ENCODE data around the gene IER5.

The IER5 gene

DNA sequence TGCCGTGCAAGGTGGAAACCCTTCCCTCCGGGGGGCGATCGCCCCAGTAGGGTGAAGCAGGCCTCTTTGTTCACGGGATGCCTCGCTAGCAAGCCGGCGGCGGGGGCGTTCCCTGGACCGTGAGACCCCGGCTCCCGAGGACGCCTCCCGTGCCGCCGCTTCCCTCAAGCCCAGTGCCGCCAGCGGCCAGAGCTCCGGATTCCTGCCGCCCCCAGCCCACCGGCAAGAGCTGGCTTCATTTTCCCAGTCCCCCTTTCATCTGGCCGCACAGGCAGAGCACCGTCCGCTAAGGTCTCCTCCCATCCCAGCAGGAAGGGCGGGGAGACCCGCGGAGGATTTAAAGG, 16.3 kb downstream of the IER5 start (continued):
- TF ChIP-seq, protein P1, sequence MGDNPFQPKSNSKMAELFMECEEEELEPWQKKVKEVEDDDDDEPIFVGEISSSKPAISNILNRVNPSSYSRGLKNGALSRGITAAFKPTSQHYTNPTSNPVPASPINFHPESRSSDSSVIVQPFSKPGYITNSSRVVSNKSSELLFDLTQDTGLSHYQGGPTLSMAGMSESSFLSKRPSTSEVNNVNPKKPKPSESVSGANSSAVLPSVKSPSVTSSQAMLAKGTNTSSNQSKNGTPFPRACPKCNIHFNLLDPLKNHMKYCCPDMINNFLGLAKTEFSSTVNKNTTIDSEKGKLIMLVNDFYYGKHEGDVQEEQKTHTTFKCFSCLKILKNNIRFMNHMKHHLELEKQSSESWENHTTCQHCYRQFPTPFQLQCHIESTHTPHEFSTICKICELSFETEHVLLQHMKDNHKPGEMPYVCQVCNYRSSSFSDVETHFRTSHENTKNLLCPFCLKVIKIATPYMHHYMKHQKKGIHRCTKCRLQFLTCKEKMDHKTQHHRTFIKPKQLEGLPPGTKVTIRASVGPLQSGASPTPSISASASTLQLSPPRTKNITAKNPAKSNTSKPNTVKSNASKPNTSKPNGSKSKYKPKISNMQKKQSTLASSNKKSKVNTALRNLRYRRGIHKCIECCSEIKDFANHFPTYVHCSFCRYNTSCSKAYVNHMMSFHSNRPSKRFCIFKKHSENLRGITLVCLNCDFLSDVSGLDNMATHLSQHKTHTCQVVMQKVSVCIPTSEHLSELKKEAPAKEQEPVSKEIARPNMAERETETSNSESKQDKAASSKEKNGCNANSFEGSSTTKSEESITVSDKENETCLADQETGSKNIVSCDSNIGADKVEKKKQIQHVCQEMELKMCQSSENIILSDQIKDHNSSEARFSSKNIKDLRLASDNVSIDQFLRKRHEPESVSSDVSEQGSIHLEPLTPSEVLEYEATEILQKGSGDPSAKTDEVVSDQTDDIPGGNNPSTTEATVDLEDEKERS (tag by site-specific recombination; IDR thresholded peaks at IDR 0.05), result no peak
- TF ChIP-seq, protein P2, sequence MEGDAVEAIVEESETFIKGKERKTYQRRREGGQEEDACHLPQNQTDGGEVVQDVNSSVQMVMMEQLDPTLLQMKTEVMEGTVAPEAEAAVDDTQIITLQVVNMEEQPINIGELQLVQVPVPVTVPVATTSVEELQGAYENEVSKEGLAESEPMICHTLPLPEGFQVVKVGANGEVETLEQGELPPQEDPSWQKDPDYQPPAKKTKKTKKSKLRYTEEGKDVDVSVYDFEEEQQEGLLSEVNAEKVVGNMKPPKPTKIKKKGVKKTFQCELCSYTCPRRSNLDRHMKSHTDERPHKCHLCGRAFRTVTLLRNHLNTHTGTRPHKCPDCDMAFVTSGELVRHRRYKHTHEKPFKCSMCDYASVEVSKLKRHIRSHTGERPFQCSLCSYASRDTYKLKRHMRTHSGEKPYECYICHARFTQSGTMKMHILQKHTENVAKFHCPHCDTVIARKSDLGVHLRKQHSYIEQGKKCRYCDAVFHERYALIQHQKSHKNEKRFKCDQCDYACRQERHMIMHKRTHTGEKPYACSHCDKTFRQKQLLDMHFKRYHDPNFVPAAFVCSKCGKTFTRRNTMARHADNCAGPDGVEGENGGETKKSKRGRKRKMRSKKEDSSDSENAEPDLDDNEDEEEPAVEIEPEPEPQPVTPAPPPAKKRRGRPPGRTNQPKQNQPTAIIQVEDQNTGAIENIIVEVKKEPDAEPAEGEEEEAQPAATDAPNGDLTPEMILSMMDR (tag by site-specific recombination; IDR thresholded peaks at IDR 0.05), result no peak; the same call in 1 of the 2 replicates
- TF ChIP-seq, protein P3, sequence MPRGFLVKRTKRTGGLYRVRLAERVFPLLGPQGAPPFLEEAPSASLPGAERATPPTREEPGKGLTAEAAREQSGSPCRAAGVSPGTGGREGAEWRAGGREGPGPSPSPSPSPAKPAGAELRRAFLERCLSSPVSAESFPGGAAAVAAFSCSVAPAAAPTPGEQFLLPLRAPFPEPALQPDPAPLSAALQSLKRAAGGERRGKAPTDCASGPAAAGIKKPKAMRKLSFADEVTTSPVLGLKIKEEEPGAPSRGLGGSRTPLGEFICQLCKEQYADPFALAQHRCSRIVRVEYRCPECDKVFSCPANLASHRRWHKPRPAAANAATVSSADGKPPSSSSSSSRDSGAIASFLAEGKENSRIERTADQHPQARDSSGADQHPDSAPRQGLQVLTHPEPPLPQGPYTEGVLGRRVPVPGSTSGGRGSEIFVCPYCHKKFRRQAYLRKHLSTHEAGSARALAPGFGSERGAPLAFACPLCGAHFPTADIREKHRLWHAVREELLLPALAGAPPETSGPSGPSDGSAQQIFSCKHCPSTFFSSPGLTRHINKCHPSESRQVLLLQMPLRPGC (tag by site-specific recombination; IDR thresholded peaks at IDR 0.05), result no peak
- TF ChIP-seq ZNF114 (tag by site-specific recombination; IDR thresholded peaks at IDR 0.05) (no peak), ZNF610 (tag by site-specific recombination; IDR thresholded peaks at IDR 0.05; ENCODE audit: borderline replicate concordance) (no peak), BCL11A (tag by site-specific recombination; IDR thresholded peaks at IDR 0.05; ENCODE audit: low read depth) (no peak), ZNF791 (tag by site-specific recombination; IDR thresholded peaks at IDR 0.05) (no peak), ZNF266 (tag by site-specific recombination; IDR thresholded peaks at IDR 0.05; ENCODE audit: low read depth) (no peak), ZNF16 (tag by site-specific recombination; IDR thresholded peaks at IDR 0.05; ENCODE audit: low read depth) (no peak), ZNF670 (tag by site-specific recombination; IDR thresholded peaks at IDR 0.05; ENCODE audit: low read depth) (no peak), KLF1 (tag by site-specific recombination; IDR thresholded peaks at IDR 0.05) (peak; percentile 88), ZNF76 (tag by site-specific recombination; IDR thresholded peaks at IDR 0.05; ENCODE audit: borderline replicate concordance, low read depth) (peak; percentile 30; the same call in 1 of the 2 replicates), ZNF768 (tag by site-specific recombination; IDR thresholded peaks at IDR 0.05) (no peak), SP3 (tag by site-specific recombination; IDR thresholded peaks at IDR 0.05) (no peak; the same call in 1 of the 2 replicates), ZNF837 (tag by site-specific recombination; IDR thresholded peaks at IDR 0.05) (no peak), ZNF514 (tag by site-specific recombination; IDR thresholded peaks at IDR 0.05) (no peak), ZNF37A (tag by site-specific recombination; IDR thresholded peaks at IDR 0.05) (no peak), ZSCAN30 (tag by site-specific recombination; IDR thresholded peaks at IDR 0.05) (no peak), ZNF140 (tag by site-specific recombination; IDR thresholded peaks at IDR 0.05) (no peak), TRIM28 (IDR thresholded peaks at IDR 0.05; ENCODE audit: borderline replicate concordance, low read length) (no peak), ZNF658 (tag by site-specific recombination; IDR thresholded peaks at IDR 0.05) (no peak)
- TF ChIP-seq, protein P4, sequence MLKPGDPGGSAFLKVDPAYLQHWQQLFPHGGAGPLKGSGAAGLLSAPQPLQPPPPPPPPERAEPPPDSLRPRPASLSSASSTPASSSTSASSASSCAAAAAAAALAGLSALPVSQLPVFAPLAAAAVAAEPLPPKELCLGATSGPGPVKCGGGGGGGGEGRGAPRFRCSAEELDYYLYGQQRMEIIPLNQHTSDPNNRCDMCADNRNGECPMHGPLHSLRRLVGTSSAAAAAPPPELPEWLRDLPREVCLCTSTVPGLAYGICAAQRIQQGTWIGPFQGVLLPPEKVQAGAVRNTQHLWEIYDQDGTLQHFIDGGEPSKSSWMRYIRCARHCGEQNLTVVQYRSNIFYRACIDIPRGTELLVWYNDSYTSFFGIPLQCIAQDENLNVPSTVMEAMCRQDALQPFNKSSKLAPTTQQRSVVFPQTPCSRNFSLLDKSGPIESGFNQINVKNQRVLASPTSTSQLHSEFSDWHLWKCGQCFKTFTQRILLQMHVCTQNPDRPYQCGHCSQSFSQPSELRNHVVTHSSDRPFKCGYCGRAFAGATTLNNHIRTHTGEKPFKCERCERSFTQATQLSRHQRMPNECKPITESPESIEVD (tag by site-specific recombination; IDR thresholded peaks at IDR 0.05), result no peak
- TF ChIP-seq, protein P5, sequence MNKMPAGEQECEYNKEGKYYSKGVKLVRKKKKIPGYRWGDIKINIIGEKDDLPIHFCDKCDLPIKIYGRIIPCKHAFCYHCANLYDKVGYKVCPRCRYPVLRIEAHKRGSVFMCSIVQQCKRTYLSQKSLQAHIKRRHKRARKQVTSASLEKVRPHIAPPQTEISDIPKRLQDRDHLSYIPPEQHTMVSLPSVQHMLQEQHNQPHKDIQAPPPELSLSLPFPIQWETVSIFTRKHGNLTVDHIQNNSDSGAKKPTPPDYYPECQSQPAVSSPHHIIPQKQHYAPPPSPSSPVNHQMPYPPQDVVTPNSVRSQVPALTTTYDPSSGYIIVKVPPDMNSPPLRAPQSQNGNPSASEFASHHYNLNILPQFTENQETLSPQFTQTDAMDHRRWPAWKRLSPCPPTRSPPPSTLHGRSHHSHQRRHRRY (tag by site-specific recombination; IDR thresholded peaks at IDR 0.05), result no peak
- TF ChIP-seq, protein P6, sequence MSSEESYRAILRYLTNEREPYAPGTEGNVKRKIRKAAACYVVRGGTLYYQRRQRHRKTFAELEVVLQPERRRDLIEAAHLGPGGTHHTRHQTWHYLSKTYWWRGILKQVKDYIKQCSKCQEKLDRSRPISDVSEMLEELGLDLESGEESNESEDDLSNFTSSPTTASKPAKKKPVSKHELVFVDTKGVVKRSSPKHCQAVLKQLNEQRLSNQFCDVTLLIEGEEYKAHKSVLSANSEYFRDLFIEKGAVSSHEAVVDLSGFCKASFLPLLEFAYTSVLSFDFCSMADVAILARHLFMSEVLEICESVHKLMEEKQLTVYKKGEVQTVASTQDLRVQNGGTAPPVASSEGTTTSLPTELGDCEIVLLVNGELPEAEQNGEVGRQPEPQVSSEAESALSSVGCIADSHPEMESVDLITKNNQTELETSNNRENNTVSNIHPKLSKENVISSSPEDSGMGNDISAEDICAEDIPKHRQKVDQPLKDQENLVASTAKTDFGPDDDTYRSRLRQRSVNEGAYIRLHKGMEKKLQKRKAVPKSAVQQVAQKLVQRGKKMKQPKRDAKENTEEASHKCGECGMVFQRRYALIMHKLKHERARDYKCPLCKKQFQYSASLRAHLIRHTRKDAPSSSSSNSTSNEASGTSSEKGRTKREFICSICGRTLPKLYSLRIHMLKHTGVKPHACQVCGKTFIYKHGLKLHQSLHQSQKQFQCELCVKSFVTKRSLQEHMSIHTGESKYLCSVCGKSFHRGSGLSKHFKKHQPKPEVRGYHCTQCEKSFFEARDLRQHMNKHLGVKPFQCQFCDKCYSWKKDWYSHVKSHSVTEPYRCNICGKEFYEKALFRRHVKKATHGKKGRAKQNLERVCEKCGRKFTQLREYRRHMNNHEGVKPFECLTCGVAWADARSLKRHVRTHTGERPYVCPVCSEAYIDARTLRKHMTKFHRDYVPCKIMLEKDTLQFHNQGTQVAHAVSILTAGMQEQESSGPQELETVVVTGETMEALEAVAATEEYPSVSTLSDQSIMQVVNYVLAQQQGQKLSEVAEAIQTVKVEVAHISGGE (tag by site-specific recombination; conservative IDR thresholded peaks at IDR 0.05; ENCODE audit: low read depth), result peak; percentile 62
- TF ChIP-seq, protein P7, sequence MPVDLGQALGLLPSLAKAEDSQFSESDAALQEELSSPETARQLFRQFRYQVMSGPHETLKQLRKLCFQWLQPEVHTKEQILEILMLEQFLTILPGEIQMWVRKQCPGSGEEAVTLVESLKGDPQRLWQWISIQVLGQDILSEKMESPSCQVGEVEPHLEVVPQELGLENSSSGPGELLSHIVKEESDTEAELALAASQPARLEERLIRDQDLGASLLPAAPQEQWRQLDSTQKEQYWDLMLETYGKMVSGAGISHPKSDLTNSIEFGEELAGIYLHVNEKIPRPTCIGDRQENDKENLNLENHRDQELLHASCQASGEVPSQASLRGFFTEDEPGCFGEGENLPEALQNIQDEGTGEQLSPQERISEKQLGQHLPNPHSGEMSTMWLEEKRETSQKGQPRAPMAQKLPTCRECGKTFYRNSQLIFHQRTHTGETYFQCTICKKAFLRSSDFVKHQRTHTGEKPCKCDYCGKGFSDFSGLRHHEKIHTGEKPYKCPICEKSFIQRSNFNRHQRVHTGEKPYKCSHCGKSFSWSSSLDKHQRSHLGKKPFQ (tag by site-specific recombination; IDR thresholded peaks at IDR 0.05), result 0 out of 2 replicates have a peak, but pooled peaks have one; percentile 19

Data from HEK293 (cell line).